Left lung (tissue), 10 donors: ENCODE results near the gene TMC3. TPM values are rescaled to one million over a fixed set of nuclear protein-coding genes. Genes with fewer than 3 reads are reported as not detected.

ENCODE experiments used
- ATAC-seq: fragments of 200-7000 bp; cut with Tn5 transposase; one replicate; pipeline ENCODE4 v1.9.1; 2020; ENCODE audit warnings: moderate library complexity
- DNase-seq, 4 donors: peaks; one replicate each; pipeline ENCODE4 v3.0.0-alpha.2; 2013 to 2020
- H3K27ac ChIP-seq, 2 donors: fragments of 200-600 bp; sonication (generic) in 1 of 2; one replicate each; pipeline versions ENCODE4 v1.5.0 to v1.8.0; 2020 to 2021
- H3K27me3 ChIP-seq, 2 donors: fragments of 200-600 bp; sonication (generic) in 1 of 2; one replicate each; pipeline versions ENCODE4 v1.5.0 to v1.8.0; 2020 to 2021
- H3K36me3 ChIP-seq, 2 donors: fragments of 200-600 bp; sonication (generic) in 1 of 2; one replicate each; pipeline versions ENCODE4 v1.5.0 to v1.8.0; 2020 to 2021
- H3K4me1 ChIP-seq, 2 donors: fragments of 200-600 bp; one replicate each; pipeline ENCODE4 v1.8.0; 2021
- H3K4me3 ChIP-seq, 2 donors: fragments of 200-600 bp; sonication (generic) in 1 of 2; one replicate each; pipeline versions ENCODE4 v1.5.0 to v1.8.0; 2020 to 2021; ENCODE audit warnings: mild to moderate bottlenecking in 1 of 2
- H3K9me3 ChIP-seq, 2 donors: fragments of 200-600 bp; sonication (generic) in 1 of 2; one replicate each; pipeline versions ENCODE4 v1.5.0 to v1.8.0; 2020 to 2021
- CTCF ChIP-seq, 2 donors: fragments of 200-600 bp; sonication (generic) in 1 of 2; IDR thresholded peaks; one replicate each; pipeline versions ENCODE4 v1.5.0 to v1.8.0; 2021; ENCODE audit warnings: antibody characterized with exemption in 2 of 2
- intact Hi-C, 2 donors: fragments of 100-400 bp; cut with DNase I; formaldehyde crosslinking; loops; one replicate each; pipeline versions ENCODE4 v1.11.2 to v1.14.2; 2022
- polyA plus RNA-seq, 6 donors: library from polyadenylated mRNA; unstranded; fragments of 120-200 nt; gene quantifications; one replicate each; pipeline ENCODE4 v1.2.1, GENCODE V29; 2013; ENCODE audit not compliant: insufficient read length in 6 of 6
- total RNA-seq, 2 donors: library from RNA; stranded (reverse); fragmentation: NEBNext Ultra II Directional; extraction: Animal tissue kit (Norgen Biotek cat#: 25700); gene quantifications; one replicate each; pipeline ENCODE4 v1.2.1, GENCODE V29; 2021
- donor health status: DM: no; HTN: yes; CAD: no.
- donor health status: DM: no; HTN: no; CAD: no.

The TMC3 gene
- total and polyA plus RNA-seq, 8 donors = 0.14 to 0.31 (median 0.25) TPM; not detected in 2

- Histone ChIP-seq H3K27me3 (no peaks in the 10 kb centered on the region), H3K27ac (no peak overlapping the region), H3K4me1 (no peaks in the 10 kb centered on the region), H3K36me3 (no peaks in the 10 kb centered on the region), H3K4me3 (no peak overlapping the region), H3K9me3 (no peaks in the 10 kb centered on the region)
- DNase-seq (no peak), ATAC-seq (no peak)
- intact Hi-C loops = no loop called here
- no peak for TF ChIP-seq CTCF (IDR thresholded peaks at IDR 0.05)
These were observed 13.5 kb downstream of the TMC3 start for GRCh38 chr15:81360491-81360890.

GRCh38 chr15:81358248-81358647 lies 15.8 kb downstream of the TMC3 start:
- intact Hi-C loops = no loop called here
- ATAC-seq = no peak
- Histone ChIP-seq H3K9me3 (no peaks in the 10 kb centered on the region), H3K36me3 (no peaks in the 10 kb centered on the region), H3K4me1 (no peaks in the 10 kb centered on the region), H3K4me3 (no peak overlapping the region), H3K27ac (no peak overlapping the region), H3K27me3 (no peaks in the 10 kb centered on the region)
- DNase-seq = no peak
- TF ChIP-seq CTCF (IDR thresholded peaks at IDR 0.05) = no peak

- no peak for DNase-seq
- Histone ChIP-seq H3K4me3 (no peak overlapping the region), H3K4me1 (no peaks in the 10 kb centered on the region), H3K36me3 (no peaks in the 10 kb centered on the region), H3K27ac (no peak overlapping the region), H3K9me3 (no peaks in the 10 kb centered on the region), H3K27me3 (no peaks in the 10 kb centered on the region)
- ATAC-seq = no peak
- no peak for TF ChIP-seq CTCF (IDR thresholded peaks at IDR 0.05)
- intact Hi-C loops = no loop called here
These were observed 16.8 kb downstream of the TMC3 start for GRCh38 chr15:81357180-81357686.

GRCh38 chr15:81356252-81356651 lies 17.8 kb downstream of the TMC3 start:
- ATAC-seq (no peak), DNase-seq (no peak)

GRCh38 chr15:81351651-81352050 lies 22.4 kb downstream of the TMC3 start:
- no peak overlapping the region for H3K4me3 ChIP-seq
- H3K4me1 ChIP-seq = no peaks in the 10 kb centered on the region
- no peaks in the 10 kb centered on the region for H3K27me3 ChIP-seq
- H3K27ac ChIP-seq = no peak overlapping the region
- no peaks in the 10 kb centered on the region for H3K9me3 ChIP-seq
- DNase-seq = no peak
- H3K36me3 ChIP-seq = no peaks in the 10 kb centered on the region
- no peak for TF ChIP-seq CTCF (IDR thresholded peaks at IDR 0.05)
- ATAC-seq = no peak
- intact Hi-C loops = no loop called here

More at GRCh38 chr15:81356252-81356651, 17.8 kb downstream of the TMC3 start:
- Histone ChIP-seq H3K9me3 (no peaks in the 10 kb centered on the region), H3K27me3 (no peaks in the 10 kb centered on the region), H3K4me3 (no peak overlapping the region), H3K4me1 (no peaks in the 10 kb centered on the region), H3K27ac (no peak overlapping the region), H3K36me3 (no peaks in the 10 kb centered on the region)
- intact Hi-C loops = no loop called here
- no peak for TF ChIP-seq CTCF (IDR thresholded peaks at IDR 0.05)
